Gastroesophageal sphincter (tissue), 3 donors: ENCODE results near the gene RNF141.

Experiments
- CTCF ChIP-seq, 4 experiments: fragments of 200-600 bp in 2 of 4; fragments of 450-650 bp in 2 of 4; sonication (generic) in 1 of 4; IDR thresholded peaks; one replicate each; pipeline ENCODE4 v1.5.1; 2017 to 2019; ENCODE audit warnings: antibody characterized with exemption in 4 of 4, mild to moderate bottlenecking in 2 of 4, moderate library complexity in 2 of 4
- POLR2A ChIP-seq, 2 donors: fragments of 450-650 bp; IDR thresholded peaks; one replicate each; pipeline ENCODE4 v1.6.1; 2017; ENCODE audit warnings: antibody characterized with exemption in 2 of 2, mild to moderate bottlenecking in 2 of 2, moderate library complexity in 1 of 2
- POLR2AphosphoS5 ChIP-seq: sonication (generic); formaldehyde crosslinking; IDR thresholded peaks from one replicate; pipeline ENCODE4 v1.6.1; 2017; ENCODE audit warnings: antibody characterized with exemption

- TF ChIP-seq CTCF (IDR thresholded peaks at IDR 0.05) (no peak), POLR2A (IDR thresholded peaks at IDR 0.05) (no peak), POLR2AphosphoS5 (no peak)
Observed at GRCh38 chr11:10533323-10533722, 7.7 kb downstream of the RNF141 start.
